GM21825 (cell line): ENCODE measurements around the gene PHAF1.

Experiments
- ATAC-seq: cut with Tn5 transposase; IDR thresholded peaks from one replicate; pipeline ENCODE4 v1.9.1; 2021; ENCODE audit warnings: mild to moderate bottlenecking, moderate library complexity; ENCODE audit not compliant: unreplicated experiment

PHAF1 gene

GRCh38 chr16:67146523-67147357, 37.0 kb downstream of the PHAF1 start:
- no peak for ATAC-seq

DNA sequence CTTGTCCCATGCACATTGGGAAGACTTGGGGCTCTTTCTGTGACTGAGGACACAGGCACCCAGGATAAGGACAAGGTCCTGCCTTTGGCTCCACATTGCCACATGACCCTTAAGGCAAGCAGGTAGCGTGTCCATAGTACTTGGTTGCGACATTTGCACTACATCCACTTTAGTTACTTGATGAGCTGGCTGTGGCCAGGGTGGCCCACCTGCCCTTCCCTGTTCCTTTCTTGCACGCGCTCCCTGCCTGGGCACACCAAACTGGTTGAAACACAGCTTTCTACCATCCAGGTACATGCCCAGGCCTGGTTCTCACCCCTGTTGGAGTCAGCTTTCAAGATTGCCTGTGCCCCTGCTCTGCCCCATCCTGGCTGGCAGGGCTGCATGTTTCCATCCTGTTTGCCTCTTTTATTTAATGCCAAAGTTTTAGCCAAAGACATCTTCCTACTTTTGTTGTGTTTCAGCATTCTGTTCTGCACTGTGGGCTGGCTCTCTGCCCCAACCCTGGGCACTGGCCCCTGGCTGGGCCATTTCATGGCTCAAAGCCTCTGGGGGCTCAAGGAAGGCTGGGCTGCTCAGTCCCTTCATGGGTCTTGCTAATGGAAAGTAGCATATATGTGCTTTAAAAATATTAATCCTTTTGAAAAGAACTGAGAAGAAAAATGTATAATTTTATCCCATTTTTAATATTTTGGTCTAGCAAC, 37.8 kb downstream of the PHAF1 start:
- ATAC-seq: no peak

DNA sequence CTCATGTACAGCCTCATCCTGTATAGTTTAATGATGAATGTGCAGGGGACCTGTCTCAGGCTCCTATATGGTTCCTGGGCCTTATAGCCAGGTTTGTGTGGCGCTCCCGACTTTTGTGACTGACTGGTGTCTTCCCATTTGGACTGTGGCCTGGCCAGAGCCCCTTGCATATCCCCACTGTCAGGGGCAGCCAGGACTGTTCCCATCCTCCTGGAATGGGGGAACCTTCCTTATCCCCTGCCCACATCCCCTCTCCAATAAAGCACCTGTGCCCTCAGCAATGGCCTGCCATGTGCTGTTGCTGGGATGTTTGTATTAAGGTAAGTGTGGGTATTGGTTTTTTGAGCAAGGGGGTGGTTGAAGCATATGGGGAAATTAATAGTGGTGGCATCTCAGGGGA, 38.5 kb downstream of the PHAF1 start:
- ATAC-seq: no peak

- no peak for ATAC-seq
Measured at GRCh38 chr16:67148656-67149275, 39.0 kb downstream of the PHAF1 start.

DNA sequence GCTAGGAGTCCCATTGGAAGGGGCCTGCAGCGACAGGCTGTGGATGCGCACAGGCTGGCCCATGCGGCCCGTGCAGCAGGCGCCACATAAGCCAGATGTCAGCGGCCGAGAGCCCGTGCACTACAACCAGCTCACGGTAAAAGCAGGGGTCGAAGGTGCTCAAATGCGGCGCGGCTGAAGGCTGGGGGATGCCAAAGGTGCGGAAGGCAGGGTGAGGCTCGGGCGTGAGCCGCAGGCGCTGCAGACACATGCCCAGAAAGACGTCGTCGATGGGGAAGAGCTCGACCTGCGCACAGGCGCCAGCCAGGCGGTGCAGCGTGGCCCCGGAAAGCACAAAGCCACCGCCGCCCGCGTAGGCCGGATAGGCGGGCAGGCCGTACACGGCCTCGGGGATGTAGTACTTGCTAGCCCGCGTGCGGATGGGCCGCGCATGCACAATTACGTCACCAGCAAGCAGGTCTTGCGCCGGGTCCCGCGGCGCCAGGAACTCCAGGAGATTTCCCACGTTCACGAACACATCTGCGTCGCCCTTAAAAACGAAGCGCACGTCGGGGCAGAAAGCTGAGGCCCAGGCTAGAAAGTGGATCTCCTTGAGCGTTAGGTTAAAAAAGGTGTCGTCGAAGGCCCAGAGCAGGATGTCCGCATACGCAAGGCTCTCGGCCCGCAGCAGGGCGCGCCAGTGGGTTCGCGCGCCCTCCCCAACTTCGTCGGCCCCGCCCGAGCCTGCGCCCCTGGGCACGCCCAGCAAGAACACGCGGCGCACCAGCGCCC, 39.7 kb downstream of the PHAF1 start:
- ATAC-seq: no peak

DNA sequence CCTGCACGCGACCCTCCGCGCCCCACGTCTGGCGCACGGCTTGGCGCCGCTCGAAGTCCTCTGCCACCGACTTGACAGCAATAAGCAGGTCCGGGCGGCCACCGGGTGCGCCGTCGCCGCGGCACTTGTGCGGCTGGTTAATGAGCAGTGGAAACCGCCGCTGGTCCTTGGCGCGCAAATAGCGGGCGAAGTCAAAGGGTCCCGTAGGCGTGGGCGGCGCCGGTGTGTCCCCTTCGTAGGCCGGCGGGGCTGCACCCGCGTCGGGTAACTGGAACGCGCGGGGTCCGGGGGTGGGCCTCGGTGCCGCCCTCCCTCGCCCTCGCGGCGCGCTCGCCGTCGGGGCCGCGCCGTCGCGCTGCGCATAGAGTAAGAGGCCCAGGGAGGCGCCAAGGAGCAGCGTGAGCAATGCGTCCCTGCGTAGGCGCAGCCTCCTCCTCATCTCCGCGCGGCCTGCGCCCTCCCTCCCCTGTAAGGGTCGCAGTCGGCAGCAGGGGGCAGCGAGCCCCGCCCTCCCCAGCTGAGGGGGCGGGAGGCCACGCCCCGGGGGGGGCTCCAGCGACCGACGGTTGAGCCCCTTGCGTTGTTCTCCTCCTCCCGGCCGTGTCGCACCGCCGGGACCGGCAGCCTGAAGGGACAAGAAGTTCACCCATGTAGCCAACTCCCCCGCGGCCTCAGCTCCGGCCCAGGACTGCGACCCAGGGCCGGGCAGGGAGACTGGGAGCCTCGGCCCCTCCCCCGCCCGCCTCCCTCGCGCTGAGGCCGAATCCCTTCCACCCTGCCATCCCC, 40.5 kb downstream of the PHAF1 start:
- peak; percentile 29 for ATAC-seq

GRCh38 chr16:67150833-67151396, 41.2 kb downstream of the PHAF1 start, which contains the start of gene B3GNT9:
Gene B3GNT9, minus strand, starts transcription at chr16:67150998. Its CDS starts 513 bp downstream, at chr16:67150485.
- peak; percentile 40 for ATAC-seq

DNA sequence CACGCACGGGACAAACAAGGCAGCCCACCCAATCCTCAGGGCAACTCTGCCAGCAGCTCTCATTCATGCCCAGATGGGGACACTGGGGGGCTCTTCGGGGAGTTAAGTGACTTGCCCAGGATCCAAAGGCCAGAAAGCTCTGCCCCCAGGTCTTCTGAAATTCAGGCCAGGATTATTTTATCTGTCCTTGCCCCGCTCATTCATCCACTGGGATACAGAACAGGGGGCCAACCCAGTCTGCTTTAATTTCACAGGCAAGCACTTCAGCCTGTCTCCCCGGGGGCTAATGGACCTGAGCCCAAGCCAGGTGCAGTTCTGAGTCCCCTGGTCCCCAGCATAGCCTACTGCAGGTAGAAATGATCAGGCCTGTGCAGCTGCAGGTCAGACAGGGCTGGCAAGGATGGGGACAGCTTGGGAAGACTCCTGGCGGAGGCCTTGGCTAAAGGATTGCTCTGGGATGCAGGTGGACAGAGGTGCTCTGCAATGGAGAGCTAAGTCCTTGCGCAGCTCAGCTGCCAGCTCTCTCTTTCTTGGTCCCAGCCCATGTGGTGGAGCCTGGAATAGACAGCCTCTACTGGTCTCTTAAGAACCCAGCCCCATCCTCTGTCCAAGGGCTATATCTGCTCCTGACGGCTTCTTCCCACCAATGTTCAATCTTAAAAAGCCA, 41.8 kb downstream of the PHAF1 start:
- no peak for ATAC-seq

GRCh38 chr16:67154578-67155294, 45.0 kb downstream of the PHAF1 start:
- no peak for ATAC-seq

DNA sequence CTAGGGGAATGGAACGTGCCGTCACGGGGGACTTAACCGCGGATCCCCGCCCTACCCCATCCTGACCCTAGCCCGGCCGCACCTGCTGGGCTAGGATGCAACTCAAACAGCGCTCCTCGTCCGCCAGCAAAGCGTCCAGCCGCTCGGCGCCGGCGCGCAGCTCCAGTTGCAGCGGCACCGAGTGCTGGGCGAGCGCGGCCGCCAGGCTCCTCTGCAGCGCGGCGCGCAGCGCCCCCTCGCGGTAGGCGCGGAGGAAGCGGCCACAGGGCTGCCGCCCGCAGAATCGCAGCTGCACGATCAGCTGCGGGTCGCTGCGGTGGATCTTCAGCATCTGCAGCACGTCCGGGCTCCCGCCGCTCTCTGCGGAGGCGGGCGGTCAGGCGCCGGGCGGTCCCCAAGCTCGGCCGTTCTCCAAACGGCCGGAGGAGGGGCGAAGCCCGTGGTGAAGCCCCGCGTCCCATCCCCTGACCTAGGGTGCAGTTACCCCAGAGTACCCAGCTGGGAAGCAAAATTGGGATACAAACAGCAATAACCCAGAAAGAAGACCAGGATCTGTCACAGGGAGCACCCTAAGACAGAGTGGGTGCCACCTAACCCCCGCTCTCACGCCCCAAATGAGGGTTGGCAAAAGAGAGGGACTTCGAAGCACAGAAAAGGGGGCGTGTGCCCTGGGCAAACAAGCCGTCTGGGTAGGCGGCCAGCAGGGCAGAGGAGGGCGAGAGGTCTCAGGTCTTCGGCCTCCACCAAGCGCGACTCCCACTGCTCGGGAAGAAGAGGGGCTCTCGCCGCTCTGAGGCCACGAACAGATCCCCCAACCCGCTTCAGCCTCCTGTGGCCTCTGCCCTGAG, 45.8 kb downstream of the PHAF1 start:
- peak; percentile 25 for ATAC-seq

- no peak for ATAC-seq
Measured at GRCh38 chr16:67156143-67156844, 46.6 kb downstream of the PHAF1 start.

DNA sequence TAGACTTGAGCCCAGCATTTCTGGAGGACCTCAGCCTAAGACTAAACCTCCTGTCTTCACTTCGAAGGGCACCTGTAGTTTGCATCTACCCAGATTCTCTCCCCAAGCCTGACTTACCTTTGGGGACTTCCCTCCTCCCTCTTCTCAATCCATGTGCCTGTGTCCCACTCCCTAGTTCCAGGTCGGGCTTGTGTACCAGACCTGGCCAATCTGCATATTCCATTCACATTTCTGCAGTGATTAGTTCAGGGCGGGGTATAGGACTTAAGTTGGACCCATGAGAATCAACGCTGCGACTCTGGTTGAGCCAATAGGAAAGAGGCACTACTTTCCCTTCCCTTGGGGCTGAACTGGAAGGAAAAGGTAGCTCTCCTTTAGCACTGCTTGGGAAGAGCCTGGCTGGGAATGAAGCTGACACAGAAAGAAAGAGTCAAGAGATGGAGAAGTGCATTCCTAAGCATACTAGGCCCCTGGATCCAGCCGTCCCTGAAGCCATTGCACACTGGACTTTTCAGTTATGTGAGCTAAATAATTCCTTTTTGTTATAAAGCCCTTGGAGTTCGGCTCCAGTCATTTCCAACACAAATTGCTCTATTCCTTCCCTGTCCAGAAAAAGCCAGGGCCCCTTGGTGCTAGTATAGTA, 47.5 kb downstream of the PHAF1 start:
- no peak for ATAC-seq

GRCh38 chr16:67157892-67158635, 48.3 kb downstream of the PHAF1 start:
- ATAC-seq: no peak

- peak; percentile 38 for ATAC-seq
Measured at GRCh38 chr16:67158637-67159600, 49.2 kb downstream of the PHAF1 start.

- no peak for ATAC-seq
Measured at GRCh38 chr16:67161595-67162058, 51.9 kb downstream of the PHAF1 start.
